Measurements from ENCODE around the gene STEAP2. TPM values are rescaled to one million over a fixed set of nuclear protein-coding genes. Genes with fewer than 3 reads are reported as not detected.
"Not testable (repeated sequence)": the region's sequence is repeated elsewhere in the genome, so short reads cannot be mapped to it uniquely, and the experiment has no call there.

Gene STEAP2
- total and polyA plus RNA-seq, 4 donors: 8.2 to 16.3 (median 8.3) TPM

GRCh38 chr7:90175667-90176066, 35.9 kb upstream of the STEAP2 start:
- H3K9me3 ChIP-seq (ENCODE audit: control insufficient read depth, insufficient read depth, low read length): no peaks in the 10 kb centered on the region
- H3K4me1 ChIP-seq (ENCODE audit: control insufficient read depth, insufficient read depth, low read length): no peaks in the 10 kb centered on the region
- H3K36me3 ChIP-seq (ENCODE audit: control insufficient read depth, insufficient read depth, low read length): no peaks in the 10 kb centered on the region
- no peaks in the 10 kb centered on the region for H3K27me3 ChIP-seq (ENCODE audit: control insufficient read depth, insufficient read depth, low read length)
- H3K27ac ChIP-seq (ENCODE audit: low read depth, low read length): no peak overlapping the region
- WGBS (ENCODE audit: insufficient coverage): 98% methylated on average over 4 of the region's 4 CpGs
- H3K4me3 ChIP-seq (ENCODE audit: low read depth, low read length): no peak overlapping the region
- DNase-seq (ENCODE audit: low read depth in 4 of 6, low spot score in 6 of 6): no peak

- Histone ChIP-seq H3K27ac (ENCODE audit: low read depth, low read length) (no peak overlapping the region), H3K36me3 (ENCODE audit: control insufficient read depth, insufficient read depth, low read length) (no peaks in the 10 kb centered on the region), H3K9me3 (ENCODE audit: control insufficient read depth, insufficient read depth, low read length) (no peaks in the 10 kb centered on the region), H3K27me3 (ENCODE audit: control insufficient read depth, insufficient read depth, low read length) (no peaks in the 10 kb centered on the region), H3K4me3 (ENCODE audit: low read depth, low read length) (no peak overlapping the region), H3K4me1 (ENCODE audit: control insufficient read depth, insufficient read depth, low read length) (no peaks in the 10 kb centered on the region)
- DNase-seq (ENCODE audit: low read depth in 4 of 6, low spot score in 6 of 6): no peak
- WGBS (ENCODE audit: insufficient coverage): 100% methylated on average over 1 of the region's 1 CpG
Measured at GRCh38 chr7:90176195-90176594, 35.3 kb upstream of the STEAP2 start.

- no peak overlapping the region for H3K27ac ChIP-seq (ENCODE audit: low read depth, low read length)
- WGBS (ENCODE audit: insufficient coverage): no CpG with 5 or more reads among the region's 2 CpGs
- H3K4me1 ChIP-seq (ENCODE audit: control insufficient read depth, insufficient read depth, low read length): no peaks in the 10 kb centered on the region
- H3K27me3 ChIP-seq (ENCODE audit: control insufficient read depth, insufficient read depth, low read length): no peaks in the 10 kb centered on the region
- no peak overlapping the region for H3K4me3 ChIP-seq (ENCODE audit: low read depth, low read length)
- H3K9me3 ChIP-seq (ENCODE audit: control insufficient read depth, insufficient read depth, low read length): no peaks in the 10 kb centered on the region
- H3K36me3 ChIP-seq (ENCODE audit: control insufficient read depth, insufficient read depth, low read length): no peaks in the 10 kb centered on the region
- peak in 1 of 6 donors; percentile 1 for DNase-seq (ENCODE audit: low read depth in 4 of 6, low spot score in 6 of 6)
Measured at GRCh38 chr7:90178166-90178565, 33.4 kb upstream of the STEAP2 start.

- Histone ChIP-seq H3K9me3 (ENCODE audit: control insufficient read depth, insufficient read depth, low read length) (no peaks in the 10 kb centered on the region), H3K27me3 (ENCODE audit: control insufficient read depth, insufficient read depth, low read length) (no peaks in the 10 kb centered on the region), H3K4me1 (ENCODE audit: control insufficient read depth, insufficient read depth, low read length) (no peaks in the 10 kb centered on the region), H3K27ac (ENCODE audit: low read depth, low read length) (no peak overlapping the region), H3K36me3 (ENCODE audit: control insufficient read depth, insufficient read depth, low read length) (no peaks in the 10 kb centered on the region), H3K4me3 (ENCODE audit: low read depth, low read length) (no peak overlapping the region)
- WGBS (ENCODE audit: insufficient coverage): 70% methylated on average over 2 of the region's 6 CpGs
- DNase-seq (ENCODE audit: low read depth in 4 of 6, low spot score in 6 of 6): no peak
Measured at GRCh38 chr7:90178679-90179278, 32.8 kb upstream of the STEAP2 start.

- Histone ChIP-seq H3K4me3 (ENCODE audit: low read depth, low read length) (no peak overlapping the region), H3K9me3 (ENCODE audit: control insufficient read depth, insufficient read depth, low read length) (no peaks in the 10 kb centered on the region), H3K27ac (ENCODE audit: low read depth, low read length) (no peak overlapping the region), H3K4me1 (ENCODE audit: control insufficient read depth, insufficient read depth, low read length) (no peaks in the 10 kb centered on the region), H3K27me3 (ENCODE audit: control insufficient read depth, insufficient read depth, low read length) (no peaks in the 10 kb centered on the region), H3K36me3 (ENCODE audit: control insufficient read depth, insufficient read depth, low read length) (no peaks in the 10 kb centered on the region)
- WGBS (ENCODE audit: insufficient coverage): no CpG with 5 or more reads among the region's 1 CpG
- no peak for DNase-seq (ENCODE audit: low read depth in 4 of 6, low spot score in 6 of 6)
Measured at GRCh38 chr7:90180011-90180585, 31.4 kb upstream of the STEAP2 start.

GRCh38 chr7:90180649-90181048, 30.9 kb upstream of the STEAP2 start:
- no peaks in the 10 kb centered on the region for H3K9me3 ChIP-seq (ENCODE audit: control insufficient read depth, insufficient read depth, low read length)
- no peak overlapping the region for H3K27ac ChIP-seq (ENCODE audit: low read depth, low read length)
- no peaks in the 10 kb centered on the region for H3K4me1 ChIP-seq (ENCODE audit: control insufficient read depth, insufficient read depth, low read length)
- DNase-seq (ENCODE audit: low read depth in 4 of 6, low spot score in 6 of 6): no peak
- no peaks in the 10 kb centered on the region for H3K27me3 ChIP-seq (ENCODE audit: control insufficient read depth, insufficient read depth, low read length)
- no peak overlapping the region for H3K4me3 ChIP-seq (ENCODE audit: low read depth, low read length)
- H3K36me3 ChIP-seq (ENCODE audit: control insufficient read depth, insufficient read depth, low read length): no peaks in the 10 kb centered on the region

- no peak overlapping the region for H3K4me3 ChIP-seq (ENCODE audit: low read depth, low read length)
- H3K27ac ChIP-seq (ENCODE audit: low read depth, low read length): no peak overlapping the region
- DNase-seq (ENCODE audit: low read depth in 4 of 6, low spot score in 6 of 6): no peak
- H3K4me1 ChIP-seq (ENCODE audit: control insufficient read depth, insufficient read depth, low read length): no peaks in the 10 kb centered on the region
- H3K27me3 ChIP-seq (ENCODE audit: control insufficient read depth, insufficient read depth, low read length): no peaks in the 10 kb centered on the region
- H3K36me3 ChIP-seq (ENCODE audit: control insufficient read depth, insufficient read depth, low read length): no peaks in the 10 kb centered on the region
- no peaks in the 10 kb centered on the region for H3K9me3 ChIP-seq (ENCODE audit: control insufficient read depth, insufficient read depth, low read length)
Measured at GRCh38 chr7:90181485-90181884, 30.1 kb upstream of the STEAP2 start.

GRCh38 chr7:90186290-90186689, 25.2 kb upstream of the STEAP2 start:
- not testable (repeated sequence) for H3K9me3 ChIP-seq (ENCODE audit: control insufficient read depth, insufficient read depth, low read length); H3K4me3 ChIP-seq (ENCODE audit: low read depth, low read length); H3K36me3 ChIP-seq (ENCODE audit: control insufficient read depth, insufficient read depth, low read length); H3K4me1 ChIP-seq (ENCODE audit: control insufficient read depth, insufficient read depth, low read length); DNase-seq (ENCODE audit: low read depth in 4 of 6, low spot score in 6 of 6); H3K27me3 ChIP-seq (ENCODE audit: control insufficient read depth, insufficient read depth, low read length); H3K27ac ChIP-seq (ENCODE audit: low read depth, low read length)
- WGBS (ENCODE audit: insufficient coverage): no CpG with 5 or more reads among the region's 4 CpGs

GRCh38 chr7:90187507-90188050, 24.0 kb upstream of the STEAP2 start:
- H3K27ac ChIP-seq (ENCODE audit: low read depth, low read length): no peak overlapping the region
- H3K4me1 ChIP-seq (ENCODE audit: control insufficient read depth, insufficient read depth, low read length): no peaks in the 10 kb centered on the region
- H3K27me3 ChIP-seq (ENCODE audit: control insufficient read depth, insufficient read depth, low read length): no peaks in the 10 kb centered on the region
- no peak overlapping the region for H3K4me3 ChIP-seq (ENCODE audit: low read depth, low read length)
- H3K9me3 ChIP-seq (ENCODE audit: control insufficient read depth, insufficient read depth, low read length): no peaks in the 10 kb centered on the region
- DNase-seq (ENCODE audit: low read depth in 4 of 6, low spot score in 6 of 6): no peak
- no peaks in the 10 kb centered on the region for H3K36me3 ChIP-seq (ENCODE audit: control insufficient read depth, insufficient read depth, low read length)

GRCh38 chr7:90188281-90188680, 23.3 kb upstream of the STEAP2 start:
- 73% methylated on average over 1 of the region's 2 CpGs for WGBS (ENCODE audit: insufficient coverage)
- H3K27me3 ChIP-seq (ENCODE audit: control insufficient read depth, insufficient read depth, low read length): no peaks in the 10 kb centered on the region
- H3K9me3 ChIP-seq (ENCODE audit: control insufficient read depth, insufficient read depth, low read length): no peaks in the 10 kb centered on the region
- H3K27ac ChIP-seq (ENCODE audit: low read depth, low read length): no peak overlapping the region
- H3K36me3 ChIP-seq (ENCODE audit: control insufficient read depth, insufficient read depth, low read length): no peaks in the 10 kb centered on the region
- no peak overlapping the region for H3K4me3 ChIP-seq (ENCODE audit: low read depth, low read length)
- no peaks in the 10 kb centered on the region for H3K4me1 ChIP-seq (ENCODE audit: control insufficient read depth, insufficient read depth, low read length)
- DNase-seq (ENCODE audit: low read depth in 4 of 6, low spot score in 6 of 6): no peak
